AG04450 (cell line): ENCODE measurements around the gene PRKN. TPM values are rescaled to one million over a fixed set of nuclear protein-coding genes. Genes with fewer than 3 reads are reported as not detected.

Experiments used
- CTCF ChIA-PET: fragments of 300-600, 350-600 bp; formaldehyde crosslinking; extraction: SDS; loops from one replicate; lab custom pipeline; 2022; ENCODE audit warnings: antibody characterized with exemption, inconsistent platforms; lab: Charles Lee
- POLR2A ChIA-PET: fragments of 350-600 bp; formaldehyde crosslinking; extraction: SDS; loops from one replicate; lab custom pipeline; 2021; ENCODE audit warnings: antibody characterized with exemption, inconsistent platforms; lab: Yijun Ruan, JAX
- DNase-seq: peaks from one replicate; pipeline ENCODE4 v3.0.0-alpha.2; 2011; ENCODE audit warnings: low read depth, low spot score
- H3K27ac ChIP-seq: one replicate; pipeline ENCODE4 v1.5.1; 2012; ENCODE audit warnings: low read depth, low read length, control low read depth
- H3K27me3 ChIP-seq: one replicate; pipeline ENCODE4 v1.6.0; 2012; ENCODE audit warnings: low read length; ENCODE audit not compliant: control insufficient read depth, insufficient read depth
- H3K4me3 ChIP-seq: 2 replicates; pipeline ENCODE4 v1.5.1; 2011; ENCODE audit warnings: mild to moderate bottlenecking, low read depth, low read length, control low read depth
- H3K9me3 ChIP-seq: 2 replicates; pipeline ENCODE4 v1.5.1; 2012; ENCODE audit warnings: low read length; ENCODE audit not compliant: control insufficient read depth, insufficient read depth
- polyA plus RNA-seq: library from polyadenylated mRNA; depleted of rRNA; stranded (reverse); fragments of >200 nt; gene quantifications from 2 replicates; pipeline ENCODE4 v1.2.3, GENCODE V29; 2011
- TF ChIP-seq, protein P1 (sequence below): IDR thresholded peaks from 2 replicates; pipeline ENCODE4 v1.5.1; 2011; ENCODE audit warnings: low read depth, low read length, control low read depth, inconsistent platforms

Gene PRKN
- polyA plus RNA-seq, 1 experiment = not detected

DNA sequence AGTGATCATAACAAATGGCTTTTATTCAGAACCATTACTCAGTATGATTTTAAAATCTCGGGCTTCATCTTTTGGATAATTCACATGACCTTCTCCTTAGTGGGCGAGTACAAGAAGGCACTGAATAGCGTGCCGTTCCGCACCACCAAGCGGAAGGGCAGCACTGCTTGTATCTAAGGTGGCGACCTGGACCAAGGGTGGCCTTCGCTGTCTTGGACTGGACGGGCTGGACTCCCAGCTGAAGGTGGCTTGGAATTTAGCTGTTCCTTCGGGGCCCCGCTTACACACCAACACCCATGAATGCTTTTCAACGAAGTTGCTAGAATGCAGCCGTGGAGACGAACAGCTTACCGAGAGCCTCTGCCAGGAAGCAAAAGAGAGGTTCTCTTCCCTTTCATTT is 1285.1 kb downstream of the PRKN start:
- Histone ChIP-seq H3K4me3 (no peak overlapping the region), H3K9me3 (no peaks in the 10 kb centered on the region), H3K27ac (no peak overlapping the region), H3K27me3 (no peaks in the 10 kb centered on the region)
- ChIA-PET POLR2A (no interaction called here), CTCF (no interaction called here)
- DNase-seq = no peak
- TF ChIP-seq, protein P1, sequence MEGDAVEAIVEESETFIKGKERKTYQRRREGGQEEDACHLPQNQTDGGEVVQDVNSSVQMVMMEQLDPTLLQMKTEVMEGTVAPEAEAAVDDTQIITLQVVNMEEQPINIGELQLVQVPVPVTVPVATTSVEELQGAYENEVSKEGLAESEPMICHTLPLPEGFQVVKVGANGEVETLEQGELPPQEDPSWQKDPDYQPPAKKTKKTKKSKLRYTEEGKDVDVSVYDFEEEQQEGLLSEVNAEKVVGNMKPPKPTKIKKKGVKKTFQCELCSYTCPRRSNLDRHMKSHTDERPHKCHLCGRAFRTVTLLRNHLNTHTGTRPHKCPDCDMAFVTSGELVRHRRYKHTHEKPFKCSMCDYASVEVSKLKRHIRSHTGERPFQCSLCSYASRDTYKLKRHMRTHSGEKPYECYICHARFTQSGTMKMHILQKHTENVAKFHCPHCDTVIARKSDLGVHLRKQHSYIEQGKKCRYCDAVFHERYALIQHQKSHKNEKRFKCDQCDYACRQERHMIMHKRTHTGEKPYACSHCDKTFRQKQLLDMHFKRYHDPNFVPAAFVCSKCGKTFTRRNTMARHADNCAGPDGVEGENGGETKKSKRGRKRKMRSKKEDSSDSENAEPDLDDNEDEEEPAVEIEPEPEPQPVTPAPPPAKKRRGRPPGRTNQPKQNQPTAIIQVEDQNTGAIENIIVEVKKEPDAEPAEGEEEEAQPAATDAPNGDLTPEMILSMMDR = no peak

DNA sequence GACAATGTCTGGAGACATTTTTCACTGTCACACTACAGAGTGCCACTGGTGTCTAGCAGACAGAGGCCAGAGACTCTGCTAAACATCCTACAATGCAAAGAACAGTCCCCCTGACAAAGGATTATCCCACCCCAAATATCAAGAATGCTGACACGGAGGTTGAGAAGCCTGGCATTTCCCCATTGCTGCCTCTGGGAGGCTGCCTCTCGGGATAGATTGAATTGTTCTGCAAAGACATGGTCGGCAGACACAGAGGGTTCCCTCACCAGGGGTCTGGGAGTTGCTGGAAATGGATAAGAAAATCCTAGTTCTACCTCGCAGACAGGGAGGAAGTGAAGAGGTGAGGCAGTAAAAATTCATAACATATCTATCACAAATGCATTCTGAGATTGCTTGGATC is 1287.3 kb downstream of the PRKN start:
- POLR2A ChIA-PET = no interaction called here
- TF ChIP-seq, protein P1 = no peak

DNA sequence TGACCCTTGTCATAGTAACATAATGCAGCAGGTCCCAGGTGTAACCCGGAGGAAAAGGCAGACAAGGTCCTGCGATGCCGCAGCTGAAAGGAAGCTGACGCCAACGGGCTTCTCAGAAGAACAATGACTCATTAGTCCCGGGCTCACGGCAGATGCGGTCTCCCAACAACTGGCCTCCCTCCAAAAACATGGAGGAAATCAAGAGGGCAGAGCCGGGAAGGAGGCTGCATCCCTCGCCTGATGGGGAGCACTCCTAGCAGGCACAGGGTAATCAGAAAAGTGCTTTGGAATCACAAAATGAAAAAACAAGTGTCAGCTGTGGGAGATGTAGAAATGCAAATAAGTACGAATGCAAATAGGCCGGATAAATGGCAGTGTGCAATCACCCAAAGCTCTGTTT is 1288.5 kb downstream of the PRKN start:
- Histone ChIP-seq H3K9me3 (no peaks in the 10 kb centered on the region), H3K27ac (peak overlapping the region; percentile 59), H3K27me3 (no peaks in the 10 kb centered on the region), H3K4me3 (no peak overlapping the region)
- peak; percentile 63 for DNase-seq
- TF ChIP-seq, protein P1 = no peak
- POLR2A ChIA-PET = interaction anchor here (1.8 kb wide), 1 partner anchor 21 kb away, joined by 5 read pairs; no protein-coding TSS in a partner anchor
- CTCF ChIA-PET = interaction anchor here (0.9 to 5.7 kb wide), 3 partner anchors 21 to 45 kb away, joined by 3 to 68 read pairs (median 3); no protein-coding TSS in a partner anchor

More for the DNA sequence above, 1287.3 kb downstream of the PRKN start:
- H3K4me3 ChIP-seq = no peak overlapping the region
- H3K27me3 ChIP-seq = no peaks in the 10 kb centered on the region
- no peaks in the 10 kb centered on the region for H3K9me3 ChIP-seq
- no peak for DNase-seq
- CTCF ChIA-PET = interaction anchor here (0.6 to 5.7 kb wide), 3 partner anchors 17 to 281 kb away, joined by 3 to 68 read pairs (median 5); no protein-coding TSS in a partner anchor
- H3K27ac ChIP-seq = no peak overlapping the region

DNA sequence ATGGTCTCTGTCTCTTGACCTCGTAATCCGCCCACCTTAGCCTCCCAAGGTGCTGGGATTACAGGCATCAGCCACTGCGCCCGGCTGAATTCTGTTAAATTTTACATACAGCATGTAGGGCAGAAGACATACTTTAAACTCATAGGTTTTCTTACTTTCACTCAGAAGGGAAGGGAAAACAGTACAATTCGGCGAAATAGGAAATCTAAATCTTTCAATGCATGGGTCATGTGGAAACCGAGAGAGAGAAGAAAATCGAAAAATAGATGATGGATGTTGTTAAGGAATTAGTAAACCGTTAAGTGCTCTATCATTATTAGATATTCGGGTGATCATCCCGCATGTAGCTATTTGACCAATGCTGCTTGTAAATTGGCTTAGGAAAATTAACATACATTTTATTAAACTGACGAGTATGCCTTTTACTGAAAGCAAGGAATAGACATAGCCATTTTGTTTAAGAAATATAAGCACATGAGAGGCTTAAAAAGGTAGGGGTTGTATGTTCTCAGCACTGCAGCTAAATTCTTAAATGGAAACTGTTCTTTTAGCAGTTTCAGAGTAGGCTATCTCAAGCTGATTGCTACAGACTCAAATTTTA is 1289.0 kb downstream of the PRKN start:
- Histone ChIP-seq H3K27ac (peak overlapping the region; percentile 55), H3K4me3 (no peak overlapping the region), H3K27me3 (no peaks in the 10 kb centered on the region), H3K9me3 (no peaks in the 10 kb centered on the region)
- POLR2A ChIA-PET = interaction anchor here (1.8 kb wide), 1 partner anchor 20 kb away, joined by 5 read pairs; no protein-coding TSS in a partner anchor
- TF ChIP-seq, protein P1 = no peak
- CTCF ChIA-PET = interaction anchor here (1.0 to 5.7 kb wide), 3 partner anchors 20 to 60 kb away, joined by 3 to 68 read pairs (median 3); no protein-coding TSS in a partner anchor
- DNase-seq = no peak

DNA sequence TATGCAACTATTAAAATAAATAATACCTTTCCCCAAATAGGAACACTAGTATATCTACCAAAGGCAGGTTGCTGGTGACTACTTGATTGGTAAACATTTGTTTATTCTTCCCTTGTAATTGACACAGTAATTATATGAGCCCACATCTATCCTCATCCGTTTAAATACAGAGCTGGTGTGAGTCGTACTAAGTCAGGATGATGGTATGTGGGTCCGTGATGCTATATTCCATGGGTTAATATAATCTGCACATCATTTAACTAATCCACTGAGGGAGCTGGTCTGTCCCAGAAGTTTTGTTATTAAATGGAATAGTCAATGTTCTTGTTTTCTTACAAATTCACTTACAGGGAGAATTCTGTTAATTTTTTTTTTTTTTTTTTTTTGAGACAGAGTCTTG is 1289.7 kb downstream of the PRKN start:
- Histone ChIP-seq H3K9me3 (no peaks in the 10 kb centered on the region), H3K27me3 (no peaks in the 10 kb centered on the region), H3K4me3 (no peak overlapping the region), H3K27ac (no peak overlapping the region)
- ChIA-PET CTCF (interaction anchor here (1.0 to 5.7 kb wide), 2 partner anchors 20 to 60 kb away, joined by 3 to 68 read pairs; no protein-coding TSS in a partner anchor), POLR2A (interaction anchor here (1.8 kb wide), 1 partner anchor 20 kb away, joined by 5 read pairs; no protein-coding TSS in a partner anchor)
- no peak for DNase-seq
- TF ChIP-seq, protein P1 = no peak
